ENCODE measurements around the gene NCKAP5.

The NCKAP5 gene

DNA sequence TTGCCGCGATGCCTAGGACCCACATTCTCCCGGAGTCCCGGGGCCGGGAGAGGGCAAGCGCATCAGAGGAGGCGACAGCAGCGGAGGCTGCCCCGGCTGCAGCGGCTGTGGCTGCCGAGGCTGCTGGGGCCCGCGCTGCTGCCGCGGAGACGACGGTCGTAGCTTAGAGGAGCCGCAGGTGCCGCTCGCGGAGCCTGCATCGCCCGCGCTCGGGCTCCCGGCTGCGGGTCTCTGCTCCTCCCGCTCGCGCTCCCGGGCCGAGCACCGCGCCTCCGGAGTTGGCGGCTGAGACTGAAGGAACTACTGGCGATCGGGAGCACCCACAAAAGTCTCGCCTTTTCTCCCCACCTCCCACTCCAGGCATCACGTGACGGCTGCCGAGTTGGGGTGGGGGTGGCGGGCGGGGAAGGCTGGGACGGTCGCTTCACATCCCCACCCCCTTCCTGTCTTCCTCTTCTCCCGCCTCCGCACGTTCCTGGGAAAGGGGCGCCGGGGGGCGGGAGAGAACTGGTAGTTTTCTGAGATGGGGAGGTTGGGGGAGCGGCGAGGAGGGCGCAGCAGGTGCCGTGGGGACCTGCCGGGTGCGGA, 898.3 kb downstream of the NCKAP5 start, which contains the start of gene LYPD1:
Gene LYPD1 (minus strand): TSS at position 298 of the 588 bp plus-strand sequence. CDS start 273 bp downstream, at position 25.
- no peak for DNase-seq

DNA sequence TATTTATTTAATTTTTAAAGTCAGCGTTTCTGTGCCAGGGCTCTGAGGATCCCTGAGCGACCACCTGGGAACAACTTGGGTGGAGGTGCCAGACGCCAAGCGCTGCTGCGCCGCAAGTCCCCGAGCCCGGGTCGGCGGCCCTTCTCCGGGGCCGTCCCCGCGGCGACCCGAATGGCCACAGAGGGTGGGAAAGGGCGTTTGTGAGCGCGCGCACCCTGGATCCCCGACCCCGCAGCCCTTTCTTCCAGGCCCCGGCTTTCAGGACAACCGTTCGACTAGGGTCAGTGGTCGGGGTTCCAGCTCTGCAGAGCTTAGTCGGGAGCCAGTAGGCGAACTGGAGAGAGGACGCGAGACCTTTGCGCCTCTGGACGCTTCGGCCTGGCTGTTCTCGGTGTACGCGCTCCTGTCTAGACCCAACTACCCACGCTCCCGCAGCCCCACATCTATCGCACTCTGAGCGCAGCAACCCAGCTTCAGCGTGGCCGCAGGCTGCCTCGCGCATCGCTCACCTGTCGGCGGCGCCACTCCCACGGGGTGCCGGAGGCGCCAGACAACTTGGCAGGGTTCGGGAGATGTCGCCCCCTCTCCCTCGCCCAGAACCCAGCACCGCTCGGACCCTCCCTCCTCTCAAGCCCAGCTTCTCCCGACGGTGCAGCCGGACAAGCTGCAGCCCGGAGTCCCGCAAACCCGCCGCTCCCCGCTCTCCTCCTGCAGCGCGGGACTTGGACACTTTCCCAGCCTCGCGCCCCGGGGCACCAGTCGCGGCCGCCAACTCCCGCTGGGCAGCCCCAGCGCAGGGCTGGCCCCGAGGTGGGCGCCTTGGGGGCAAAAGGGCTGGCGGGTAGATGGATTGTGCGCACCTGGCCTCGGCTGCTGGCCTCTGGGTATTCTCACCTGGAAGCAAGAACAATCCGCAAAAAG, 899.0 kb downstream of the NCKAP5 start:
- no peak for DNase-seq

DNA sequence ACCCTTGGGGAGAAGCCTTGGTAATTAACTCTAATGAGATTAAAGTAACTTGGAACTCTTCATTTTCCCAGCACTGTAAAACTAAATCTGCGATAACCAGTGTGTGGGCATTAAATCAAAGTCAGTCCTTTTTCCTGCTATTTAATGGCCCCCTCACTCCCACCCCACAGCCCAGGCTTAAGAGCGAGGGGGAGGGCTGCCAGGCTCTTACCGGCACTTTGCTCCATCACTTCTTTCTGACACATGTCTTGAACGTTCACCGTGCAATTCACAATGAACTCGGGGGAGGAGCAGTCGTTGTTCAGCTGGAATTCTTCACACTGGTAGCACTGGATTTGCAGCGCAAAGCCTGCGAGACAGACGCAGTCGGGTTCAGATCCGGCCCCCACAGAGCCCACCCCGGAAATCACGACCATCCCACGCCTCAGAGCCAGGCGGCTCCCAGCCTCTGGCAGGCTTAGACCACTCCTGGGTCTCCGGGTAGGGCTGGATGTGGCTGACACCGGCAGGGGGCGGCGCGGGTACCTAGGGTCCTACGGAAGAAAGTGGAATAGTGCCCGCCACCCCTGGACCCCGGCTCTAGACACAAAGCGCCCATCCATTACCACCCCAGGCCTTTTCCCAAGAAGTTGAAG, 900.0 kb downstream of the NCKAP5 start:
- DNase-seq, result no peak

DNA sequence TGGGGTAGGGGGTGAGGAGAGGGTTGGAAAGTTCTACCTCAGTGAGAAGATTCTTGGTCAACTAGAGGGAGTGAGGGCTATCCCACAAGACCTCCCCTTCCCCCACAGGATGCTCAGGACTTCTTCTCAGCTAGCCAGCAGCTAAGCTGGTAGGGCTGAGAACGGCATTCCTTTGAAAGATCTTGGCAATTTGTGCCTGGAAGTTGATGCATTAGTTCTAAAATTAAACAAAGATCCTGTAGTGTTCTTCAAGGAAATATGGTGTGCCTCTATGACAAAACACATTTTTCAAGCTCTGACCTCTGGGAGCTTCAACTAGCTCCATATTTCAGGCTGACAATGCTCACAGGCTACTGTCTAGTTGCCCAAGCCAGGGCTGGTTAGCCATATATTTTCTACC, 900.6 kb downstream of the NCKAP5 start:
- DNase-seq, result no peak

DNA sequence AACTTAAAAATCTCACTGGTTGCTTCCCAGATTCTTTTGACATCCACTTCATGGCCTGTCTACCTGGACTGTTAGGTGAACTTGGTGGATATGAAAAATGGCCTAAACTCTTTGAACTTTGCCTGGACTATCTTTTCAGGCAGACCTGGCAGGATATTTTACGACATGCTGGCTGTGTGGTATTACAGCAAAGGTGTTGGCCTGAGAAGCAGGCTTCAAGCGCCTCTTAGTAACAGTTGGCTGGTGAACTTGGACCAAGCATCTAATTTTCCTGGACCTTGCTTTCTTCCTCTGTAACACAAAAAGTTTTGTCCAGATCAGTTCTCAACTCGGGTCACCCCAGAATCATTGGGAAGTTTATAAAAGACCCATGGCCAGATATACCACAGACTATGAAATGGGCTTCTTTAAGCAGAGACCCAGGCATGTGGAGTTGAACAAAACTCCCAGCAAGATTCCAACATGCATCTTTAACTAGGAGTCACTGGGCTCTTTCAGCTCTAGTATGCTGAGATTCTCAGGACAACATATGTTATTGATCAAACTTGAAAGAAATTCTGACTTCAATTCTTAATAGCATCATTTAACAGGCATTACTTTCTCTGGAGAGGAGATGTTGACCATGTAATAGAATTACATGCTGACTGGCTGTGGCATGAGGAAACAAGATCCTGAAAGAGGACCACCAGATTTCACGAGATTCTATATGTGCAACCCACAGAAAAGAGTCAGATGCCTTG, 902.7 kb downstream of the NCKAP5 start:
- no peak for DNase-seq

DNA sequence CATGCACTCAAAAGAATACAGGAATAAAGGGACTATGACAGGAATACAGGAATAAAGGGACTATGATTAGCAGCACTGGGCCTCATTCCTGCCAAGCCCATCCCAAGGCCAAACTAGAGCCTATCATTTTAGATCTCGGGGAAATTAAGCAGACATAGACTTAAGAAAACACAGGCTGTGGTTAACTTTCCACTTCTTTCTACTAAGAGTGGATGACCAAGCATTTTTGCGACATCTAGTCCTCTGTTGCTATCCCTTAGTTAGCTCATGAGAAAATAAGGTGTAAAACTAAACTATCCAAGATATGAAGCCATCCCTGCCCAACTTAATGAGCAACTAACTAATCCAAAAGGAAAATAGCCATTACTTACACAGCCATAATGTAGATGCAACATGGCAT, 904.2 kb downstream of the NCKAP5 start:
- DNase-seq, result no peak

DNA sequence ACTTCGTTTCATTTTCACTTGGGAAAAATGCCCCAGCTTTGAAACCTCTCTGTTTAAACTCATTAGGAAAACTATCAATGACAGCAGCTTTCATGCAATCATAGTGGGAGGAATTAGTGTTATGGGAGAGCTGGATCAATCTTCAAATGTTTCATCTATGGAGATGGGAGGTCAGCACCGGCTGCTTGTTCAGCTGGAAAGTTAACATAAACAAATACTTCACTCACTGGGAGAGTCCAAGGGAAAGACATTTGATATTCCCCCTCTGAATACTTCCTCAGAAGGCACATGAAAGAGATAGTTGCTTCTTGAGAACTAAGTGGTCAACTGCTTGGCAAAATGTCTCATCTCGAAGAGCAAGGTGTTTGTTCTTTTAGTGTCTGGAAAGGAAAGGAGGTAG, 905.5 kb downstream of the NCKAP5 start:
- DNase-seq, result no peak

DNA sequence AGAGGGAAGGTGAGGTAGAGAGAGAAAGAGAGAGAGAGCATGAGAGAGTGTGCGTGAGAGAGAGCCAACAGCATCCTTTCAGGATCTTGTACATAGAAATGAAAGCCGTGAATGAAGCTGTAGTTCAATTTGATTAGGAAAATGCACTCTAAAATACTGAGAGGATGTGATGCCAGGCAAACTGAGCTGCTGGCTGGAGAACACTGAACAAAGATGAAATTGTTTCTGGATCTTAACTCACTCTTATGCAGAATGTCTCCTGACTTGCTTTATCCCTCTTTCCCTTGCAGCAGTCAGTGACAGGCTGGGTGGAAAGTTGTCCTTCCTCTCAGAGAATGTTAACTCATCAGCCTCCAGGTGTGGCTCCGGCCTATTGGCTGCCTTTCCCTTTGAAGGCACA, 908.9 kb downstream of the NCKAP5 start:
- no peak for DNase-seq

DNA sequence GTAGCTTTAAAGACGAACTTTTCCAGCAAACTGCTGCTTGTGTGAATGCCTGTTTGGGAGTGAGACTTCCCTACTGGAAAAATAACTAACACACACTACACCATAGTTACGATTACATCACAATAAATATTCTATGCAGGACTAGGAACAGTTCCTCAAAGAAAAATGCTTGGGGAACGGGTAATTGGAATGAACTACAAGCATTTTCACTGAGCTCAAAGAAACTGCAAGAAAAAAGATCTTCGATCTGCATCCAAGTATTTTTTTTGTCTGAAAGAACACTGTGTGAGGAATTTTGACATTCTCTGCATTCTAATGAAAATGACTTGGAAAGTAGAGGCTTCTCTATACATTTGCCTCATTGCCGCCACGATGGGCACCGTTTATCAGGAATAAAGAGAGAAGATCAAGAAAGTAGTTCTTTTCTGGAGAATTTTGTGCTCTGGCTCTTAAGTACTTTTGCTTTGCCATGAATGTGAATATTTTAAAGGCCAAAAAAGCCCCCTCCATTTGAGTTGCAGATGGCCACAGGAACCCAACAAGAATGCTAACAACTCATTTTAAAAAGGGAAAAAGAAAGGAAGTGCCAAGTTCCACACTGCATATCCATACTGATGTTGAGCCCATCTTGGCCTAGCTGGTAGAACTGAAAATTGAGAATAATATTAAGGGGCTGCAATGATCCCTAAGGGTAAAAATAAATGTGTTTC, 911.8 kb downstream of the NCKAP5 start:
- no peak for DNase-seq

DNA sequence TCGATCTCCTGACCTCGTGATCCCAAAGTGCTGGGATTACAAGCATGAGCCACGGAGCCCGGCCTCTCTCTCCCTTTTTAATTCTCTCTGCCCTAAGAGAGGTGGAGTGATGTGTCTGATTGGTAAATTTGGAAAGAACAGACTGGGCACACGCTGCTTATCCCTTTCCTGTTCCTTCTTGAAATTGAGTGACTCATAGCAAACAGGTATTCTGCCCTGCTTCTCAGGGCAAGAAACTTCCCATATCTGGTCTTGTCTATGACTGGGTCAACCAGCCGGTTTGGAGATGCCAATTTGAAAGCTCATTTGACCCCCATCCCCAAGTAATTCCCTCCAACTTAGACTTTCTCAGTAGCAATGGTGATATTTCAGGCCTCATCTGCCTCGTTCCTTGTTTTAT, 913.3 kb downstream of the NCKAP5 start:
- DNase-seq, result no peak

DNA sequence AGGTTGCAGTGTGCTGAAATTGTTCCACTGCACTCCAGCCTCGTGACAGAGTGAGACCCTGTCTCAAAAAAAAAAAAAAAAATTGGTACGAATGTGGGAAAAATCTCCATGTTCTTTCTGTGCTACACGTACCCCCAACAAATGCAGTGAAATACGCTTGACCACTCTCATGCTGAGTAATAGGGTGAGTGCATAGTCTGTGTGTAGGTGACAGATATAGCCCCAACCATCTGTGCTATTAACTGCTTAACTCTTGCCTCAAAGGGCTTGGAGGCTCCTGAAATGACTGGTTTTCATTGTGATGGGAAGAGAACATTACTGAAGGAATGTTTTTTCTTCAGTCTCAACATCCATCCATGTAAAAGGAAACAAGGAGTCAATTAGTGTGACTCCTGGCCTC, 913.9 kb downstream of the NCKAP5 start:
- DNase-seq, result no peak

DNA sequence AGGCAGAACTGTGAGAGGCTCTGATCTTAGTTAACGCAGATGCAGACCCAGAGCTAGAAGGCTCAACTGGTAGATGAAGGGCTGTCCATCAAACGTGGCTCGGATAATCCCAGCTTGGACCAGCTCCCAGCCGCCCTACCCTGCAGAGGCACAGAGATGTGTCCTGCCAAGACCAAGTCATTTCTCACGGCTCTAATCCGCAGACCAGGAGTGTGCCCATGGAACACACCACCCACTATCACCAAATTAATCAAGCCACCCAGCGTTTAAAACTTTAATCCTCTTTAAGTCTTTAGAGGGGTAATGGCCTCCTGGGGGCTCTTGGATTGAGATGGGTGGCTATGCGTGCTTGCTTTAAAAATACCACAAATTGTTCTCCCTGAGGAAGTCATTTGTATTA, 915.8 kb downstream of the NCKAP5 start:
- no peak for DNase-seq

DNA sequence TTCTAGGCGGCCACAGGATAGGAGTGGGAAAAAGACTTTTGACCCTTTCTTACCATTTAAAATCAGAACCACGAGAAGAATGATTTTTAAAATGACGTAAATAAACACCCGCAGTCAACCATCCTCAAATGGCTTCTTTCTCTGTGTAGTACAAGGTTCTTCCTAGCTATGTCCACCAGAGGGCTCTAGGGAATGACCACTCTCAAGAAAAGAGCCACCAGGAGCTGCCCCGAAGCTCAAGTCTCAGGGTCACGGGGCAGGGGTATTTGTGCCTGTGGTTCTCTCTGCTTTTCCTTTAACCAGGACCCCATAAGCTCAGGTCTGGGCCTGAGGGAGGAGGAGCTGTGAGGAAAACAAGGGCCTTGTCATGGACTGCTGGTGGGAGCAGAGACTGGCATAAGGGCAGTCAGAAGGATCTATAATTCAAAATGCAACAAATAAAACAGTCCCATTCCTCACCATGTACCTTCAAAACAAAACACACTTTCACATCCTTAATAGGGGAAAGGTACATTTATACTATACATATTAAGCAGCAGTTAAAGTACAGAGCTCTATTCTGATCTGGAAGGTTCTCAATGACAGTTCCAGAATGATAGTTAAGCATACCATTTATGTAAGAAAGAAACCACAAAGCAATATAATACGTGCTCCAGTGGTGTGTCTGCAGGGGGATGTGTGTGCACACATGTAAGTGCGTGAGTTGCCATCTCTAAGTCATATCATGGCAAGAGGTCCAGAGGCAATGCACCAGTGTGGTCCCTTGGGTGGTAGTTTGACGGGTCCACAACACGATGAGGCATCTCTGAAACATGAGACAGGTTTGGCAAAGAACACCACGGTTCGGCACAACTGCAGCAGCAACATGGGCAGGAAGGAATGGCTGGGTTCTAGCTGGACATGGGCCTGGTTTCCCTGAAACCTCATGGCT, 916.9 kb downstream of the NCKAP5 start:
- DNase-seq, result no peak

DNA sequence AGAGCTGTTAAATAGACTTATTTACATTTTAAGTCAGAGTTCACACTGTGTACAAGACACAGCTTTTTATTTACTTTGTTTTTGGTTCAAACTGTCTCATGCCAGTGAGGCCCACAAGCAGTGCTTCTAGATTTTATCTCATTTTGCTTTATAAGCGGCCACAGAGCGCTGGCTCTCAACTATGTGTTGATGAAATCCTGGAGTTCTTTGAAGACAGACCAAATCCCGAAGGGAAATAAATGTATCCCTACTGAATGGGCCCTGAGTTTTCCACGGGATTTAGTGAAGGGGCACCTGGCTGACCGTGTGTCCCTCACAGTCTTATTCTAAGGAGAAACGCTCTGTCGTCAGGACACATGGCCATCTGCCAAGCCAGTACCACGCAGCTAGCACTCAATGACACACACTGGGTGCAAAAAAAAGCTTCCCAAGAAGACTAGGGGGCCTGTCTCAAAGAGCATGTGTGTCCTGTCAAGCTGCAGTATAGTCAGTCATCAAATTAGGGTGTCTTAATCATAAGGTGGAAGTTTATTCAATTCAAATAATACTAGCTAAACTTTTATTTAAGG, 921.6 kb downstream of the NCKAP5 start:
- DNase-seq, result no peak

DNA sequence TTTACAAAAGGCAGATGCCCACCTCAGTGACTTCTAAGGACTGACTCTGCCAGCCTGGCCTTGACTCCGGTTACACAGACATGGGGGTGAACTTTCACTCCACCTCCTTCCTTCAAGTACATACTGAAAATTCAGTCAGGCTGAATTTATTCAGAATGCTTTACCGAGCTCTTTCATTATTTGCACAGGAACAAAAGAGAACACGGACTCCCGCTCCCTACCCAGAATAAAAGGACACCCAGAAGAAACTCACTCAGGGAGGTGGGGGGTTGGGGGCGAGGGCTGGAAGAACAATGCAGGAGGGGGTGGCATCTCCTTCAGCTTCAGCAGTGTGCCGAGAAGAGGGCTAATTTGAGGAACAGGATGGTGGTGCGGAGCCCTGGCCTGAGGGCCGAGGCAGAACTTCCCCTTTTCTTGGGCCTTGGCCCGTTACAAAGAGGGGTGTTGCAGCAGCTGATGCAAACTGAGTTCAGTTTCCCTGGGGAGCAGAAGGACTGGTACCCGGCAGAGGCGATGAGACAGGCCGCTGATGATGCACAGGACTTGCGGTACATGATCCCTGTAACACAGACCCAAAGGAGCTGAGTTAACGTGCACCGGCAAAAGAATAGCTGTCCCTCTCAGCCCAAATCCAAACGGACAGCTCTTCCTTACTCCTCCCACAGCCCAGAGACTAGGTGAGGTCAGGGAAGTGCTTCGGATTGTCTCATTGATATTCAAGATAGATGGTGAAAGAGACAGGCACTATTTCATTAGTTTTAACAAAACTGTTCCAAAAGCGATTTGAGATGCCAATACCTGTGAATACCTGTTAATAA, 922.3 kb downstream of the NCKAP5 start:
- no peak for DNase-seq

DNA sequence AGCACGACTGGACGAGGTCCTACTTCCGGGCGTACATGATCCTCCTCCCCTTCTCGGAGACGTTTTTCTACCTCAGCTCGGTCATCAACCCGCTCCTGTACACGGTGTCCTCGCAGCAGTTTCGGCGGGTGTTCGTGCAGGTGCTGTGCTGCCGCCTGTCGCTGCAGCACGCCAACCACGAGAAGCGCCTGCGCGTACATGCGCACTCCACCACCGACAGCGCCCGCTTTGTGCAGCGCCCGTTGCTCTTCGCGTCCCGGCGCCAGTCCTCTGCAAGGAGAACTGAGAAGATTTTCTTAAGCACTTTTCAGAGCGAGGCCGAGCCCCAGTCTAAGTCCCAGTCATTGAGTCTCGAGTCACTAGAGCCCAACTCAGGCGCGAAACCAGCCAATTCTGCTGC, 923.1 kb downstream of the NCKAP5 start:
- no peak for DNase-seq

DNA sequence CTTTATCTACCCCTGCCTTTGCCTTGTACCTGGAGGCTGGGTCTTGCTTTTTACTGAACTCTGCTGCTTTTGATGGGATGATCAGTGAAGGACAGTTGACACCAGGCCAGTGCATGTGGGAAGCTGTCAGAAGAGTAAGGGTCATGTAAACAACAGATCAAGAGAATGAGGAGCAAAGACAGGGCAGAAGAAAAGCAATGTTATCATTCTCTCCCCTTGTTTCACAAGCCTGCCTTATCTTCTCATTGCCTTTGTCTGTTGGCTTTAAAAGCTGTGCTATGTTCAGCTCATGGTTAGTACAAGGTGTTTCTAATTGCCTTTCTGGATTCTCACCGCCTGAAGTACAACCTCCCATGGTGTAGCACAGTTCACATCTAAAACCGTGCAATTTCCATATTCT, 925.8 kb downstream of the NCKAP5 start:
- no peak for DNase-seq

DNA sequence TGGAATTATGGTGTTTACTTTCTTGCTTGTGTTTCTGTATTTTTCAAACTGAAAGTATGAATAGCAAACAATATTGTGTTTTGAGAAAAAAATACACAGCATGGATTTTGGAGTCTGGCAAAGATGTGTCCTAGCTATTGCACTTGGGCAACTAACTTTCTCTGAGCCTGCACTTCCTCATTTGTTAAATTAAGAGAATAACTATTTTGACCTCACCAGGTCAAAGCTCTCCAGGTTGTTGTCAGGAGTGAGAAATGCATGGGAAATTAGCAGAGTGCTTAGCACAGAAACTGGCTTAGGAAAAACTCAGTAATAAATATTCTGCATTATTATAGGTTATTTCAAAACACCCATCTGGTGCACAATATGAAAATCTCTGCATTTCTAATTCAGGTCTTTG, 926.4 kb downstream of the NCKAP5 start:
- no peak for DNase-seq

DNA sequence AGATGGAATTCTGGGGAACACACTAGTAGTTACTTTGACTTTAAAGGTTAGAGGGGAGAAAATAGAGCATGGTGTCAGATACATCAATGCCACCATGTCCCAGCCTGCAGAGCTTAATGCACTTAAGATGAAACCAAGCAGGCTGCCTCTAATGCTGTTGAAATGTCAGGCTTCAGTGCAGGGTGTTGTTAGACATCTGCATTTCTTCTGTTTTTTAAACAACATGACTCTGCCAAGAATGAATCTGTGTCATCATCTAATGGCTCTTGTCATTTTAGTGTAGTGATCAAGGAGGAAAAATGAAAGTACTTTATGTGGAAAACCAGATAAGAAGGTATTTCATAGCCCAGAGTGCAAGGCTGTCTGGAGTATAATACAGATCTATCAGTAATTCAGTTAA, 928.1 kb downstream of the NCKAP5 start:
- no peak for DNase-seq
